Parathyroid adenoma (tissue), 2 donors: ENCODE data around the gene RSL24D1.

ENCODE experiments used
- H2AFZ ChIP-seq: fragments of 300-600 bp; sonication (generic); one replicate; pipeline ENCODE4 v1.7.0; 2017; ENCODE audit warnings: antibody characterized with exemption, mild to moderate bottlenecking
- H3K27ac ChIP-seq: fragments of 300-600 bp; sonication (generic); one replicate; pipeline ENCODE4 v1.7.0; 2017
- H3K27me3 ChIP-seq: fragments of 300-600 bp; sonication (generic); one replicate; pipeline ENCODE4 v1.7.0; 2017; ENCODE audit warnings: low read length; ENCODE audit not compliant: control insufficient read depth, insufficient read depth
- H3K36me3 ChIP-seq: fragments of 300-600 bp; sonication (generic); one replicate; pipeline ENCODE4 v1.7.0; 2017; ENCODE audit warnings: low read length; ENCODE audit not compliant: control insufficient read depth, insufficient read depth
- H3K4me1 ChIP-seq: fragments of 300-600 bp; sonication (generic); one replicate; pipeline ENCODE4 v1.7.0; 2017; ENCODE audit warnings: control low read depth
- H3K4me2 ChIP-seq: fragments of 300-600 bp; sonication (generic); one replicate; pipeline ENCODE4 v1.7.0; 2017; ENCODE audit warnings: low read length
- H3K4me3 ChIP-seq: fragments of 300-600 bp; sonication (generic); one replicate; pipeline ENCODE4 v1.7.0; 2017; ENCODE audit warnings: low read depth, low read length
- H3K79me2 ChIP-seq: fragments of 300-600 bp; sonication (generic); one replicate; pipeline ENCODE4 v1.7.0; 2017; ENCODE audit warnings: control low read depth
- H3K9ac ChIP-seq: fragments of 300-600 bp; sonication (generic); one replicate; pipeline ENCODE4 v1.7.0; 2017; ENCODE audit warnings: mild to moderate bottlenecking
- H3K9me3 ChIP-seq: fragments of 300-600 bp; sonication (generic); one replicate; pipeline ENCODE4 v1.7.0; 2017; ENCODE audit warnings: low read length; ENCODE audit not compliant: control insufficient read depth
- CTCF ChIP-seq: fragments of 300-600 bp; sonication (generic); IDR thresholded peaks from one replicate; pipeline ENCODE4 v1.7.0; 2017; ENCODE audit warnings: antibody characterized with exemption, mild to moderate bottlenecking
- donor health status: primary hyperparathyroidism.

RSL24D1 gene

GRCh38 chr15:55235546-55236036 is 38.9 kb upstream of the RSL24D1 start:
- Histone ChIP-seq H3K27ac (no peak overlapping the region), H3K9me3 (no peaks in the 10 kb centered on the region), H2AFZ (no peak overlapping the region), H3K9ac (no peak overlapping the region), H3K27me3 (no peaks in the 10 kb centered on the region), H3K79me2 (no peaks in the 10 kb centered on the region), H3K4me2 (no peak overlapping the region), H3K36me3 (no peaks in the 10 kb centered on the region), H3K4me1 (no peaks in the 10 kb centered on the region), H3K4me3 (no peak overlapping the region)
- TF ChIP-seq CTCF = no peak

- H3K4me3 ChIP-seq = no peak overlapping the region
- H3K27ac ChIP-seq = no peak overlapping the region
- TF ChIP-seq CTCF = no peak
- H2AFZ ChIP-seq = no peak overlapping the region
- no peak overlapping the region for H3K4me2 ChIP-seq
- H3K36me3 ChIP-seq = no peaks in the 10 kb centered on the region
- no peaks in the 10 kb centered on the region for H3K27me3 ChIP-seq
- H3K9ac ChIP-seq = no peak overlapping the region
- no peaks in the 10 kb centered on the region for H3K9me3 ChIP-seq
- H3K79me2 ChIP-seq = no peaks in the 10 kb centered on the region
- no peaks in the 10 kb centered on the region for H3K4me1 ChIP-seq
These were observed 38.0 kb upstream of the RSL24D1 start for GRCh38 chr15:55234800-55235104.

GRCh38 chr15:55234104-55234799 is 37.5 kb upstream of the RSL24D1 start:
- Histone ChIP-seq H3K79me2 (no peaks in the 10 kb centered on the region), H3K4me1 (no peaks in the 10 kb centered on the region), H3K27me3 (no peaks in the 10 kb centered on the region), H3K9me3 (no peaks in the 10 kb centered on the region), H3K36me3 (no peaks in the 10 kb centered on the region), H3K4me2 (no peak overlapping the region), H3K4me3 (no peak overlapping the region), H2AFZ (no peak overlapping the region), H3K9ac (no peak overlapping the region), H3K27ac (no peak overlapping the region)
- no peak for TF ChIP-seq CTCF

GRCh38 chr15:55231455-55231854 is 34.7 kb upstream of the RSL24D1 start:
- Histone ChIP-seq H3K27ac (no peak overlapping the region), H3K79me2 (no peaks in the 10 kb centered on the region)

More at GRCh38 chr15:55231455-55231854, 34.7 kb upstream of the RSL24D1 start:
- Histone ChIP-seq H3K27me3 (no peaks in the 10 kb centered on the region), H3K4me1 (no peaks in the 10 kb centered on the region), H3K4me3 (no peak overlapping the region), H3K4me2 (no peak overlapping the region), H3K9ac (no peak overlapping the region), H3K9me3 (no peaks in the 10 kb centered on the region), H2AFZ (no peak overlapping the region), H3K36me3 (no peaks in the 10 kb centered on the region)
- TF ChIP-seq CTCF = no peak
